Peyer's patch (tissue), 4 donors: Measurements from ENCODE around the gene MAN1C1.

ENCODE experiments used
- CTCF ChIP-seq, 6 experiments: fragments of 450-650 bp in 4 of 6; fragments of 200-600 bp in 2 of 6; sonication (generic) in 1 of 6; IDR thresholded peaks; one replicate each; pipeline ENCODE4 v1.5.1; 2017 to 2019; ENCODE audit warnings: antibody characterized with exemption in 6 of 6, mild to moderate bottlenecking in 3 of 6, moderate library complexity in 1 of 6
- POLR2A ChIP-seq, 2 donors: fragments of 450-650 bp; IDR thresholded peaks; one replicate each; pipeline ENCODE4 v1.5.1; 2017; ENCODE audit warnings: antibody characterized with exemption in 2 of 2, mild to moderate bottlenecking in 2 of 2, moderate library complexity in 2 of 2

- TF ChIP-seq POLR2A (IDR thresholded peaks at IDR 0.05) (no peak), CTCF (IDR thresholded peaks at IDR 0.05) (no peak)
Measured at GRCh38 chr1:25650289-25650576, 33.6 kb downstream of the MAN1C1 start.
